Body of pancreas (tissue), 4 donors: Measurements from ENCODE around the gene NR6A1. TPM values are rescaled to one million over a fixed set of nuclear protein-coding genes. Genes with fewer than 3 reads are reported as not detected.

ENCODE experiments used
- ATAC-seq: fragments of 150-250 bp; one replicate; pipeline ENCODE4 v1.9.1; 2016
- DNase-seq, 4 donors: peaks; one replicate each; pipeline ENCODE4 v3.0.0-alpha.2; 2019
- H3K27ac ChIP-seq, 4 donors: fragments of 200-600 bp; sonication (generic); 1 replicate in 3 of 4; 2 replicates in 1 of 4; pipeline versions ENCODE4 v1.5.1 to v1.6.1; 2016 to 2019; ENCODE audit warnings: mild to moderate bottlenecking in 1 of 4, mixed read lengths in 1 of 4, moderate library complexity in 1 of 4
- H3K27me3 ChIP-seq, 2 donors: fragments of 200-600 bp; sonication (generic); one replicate each; pipeline ENCODE4 v1.6.0; 2016; ENCODE audit warnings: mild to moderate bottlenecking in 1 of 2
- H3K36me3 ChIP-seq, 2 donors: fragments of 200-600 bp; sonication (generic); replicated peaks in 1 of 2; 2 replicates each; pipeline ENCODE4 v1.5.1; 2016; ENCODE audit warnings: low read depth in 2 of 2; ENCODE audit not compliant: insufficient read depth in 1 of 2
- H3K4me1 ChIP-seq: fragments of 200-600 bp; sonication (generic); one replicate; pipeline ENCODE4 v1.6.0; 2016
- H3K4me3 ChIP-seq, 2 donors: fragments of 200-600 bp; sonication (generic); 1 replicate in 1 of 2; 2 replicates in 1 of 2; pipeline ENCODE4 v1.5.1; 2016 to 2019
- H3K9me3 ChIP-seq, 3 donors: fragments of 200-600 bp; sonication (generic); 1 replicate in 2 of 3; 2 replicates in 1 of 3; pipeline ENCODE4 v1.5.1; 2016
- CTCF ChIP-seq, 7 experiments: fragments of 450-650 bp in 4 of 7; fragments of 200-600 bp in 3 of 7; sonication (generic) in 3 of 7; IDR thresholded peaks; one replicate each; pipeline ENCODE4 v1.5.1; 2016 to 2019; ENCODE audit warnings: antibody characterized with exemption in 7 of 7
- POLR2A ChIP-seq, 3 donors: fragments of 450-650 bp; IDR thresholded peaks; one replicate each; pipeline ENCODE4 v1.6.1; 2016; ENCODE audit warnings: antibody characterized with exemption in 3 of 3, mild to moderate bottlenecking in 2 of 3
- WGBS, 2 donors: methylation state at CpG; one replicate each; pipeline ENCODE4 v1.1.5; 2017; 5-methylcytosine and 5-hydroxymethylcytosine counted together
- intact Hi-C: fragments of 100-400 bp; cut with DNase I; formaldehyde crosslinking; loops from one replicate; pipeline ENCODE4 v1.15.1; 2023
- total RNA-seq, 2 donors: library from RNA; depleted of rRNA; stranded (reverse); fragments of >200 nt; gene quantifications; one replicate each; pipeline ENCODE4 v1.1.0, GENCODE V29; 2016

Gene NR6A1
- total RNA-seq, 2 donors from 2014 or later = 3.3 to 3.9 TPM

DNA sequence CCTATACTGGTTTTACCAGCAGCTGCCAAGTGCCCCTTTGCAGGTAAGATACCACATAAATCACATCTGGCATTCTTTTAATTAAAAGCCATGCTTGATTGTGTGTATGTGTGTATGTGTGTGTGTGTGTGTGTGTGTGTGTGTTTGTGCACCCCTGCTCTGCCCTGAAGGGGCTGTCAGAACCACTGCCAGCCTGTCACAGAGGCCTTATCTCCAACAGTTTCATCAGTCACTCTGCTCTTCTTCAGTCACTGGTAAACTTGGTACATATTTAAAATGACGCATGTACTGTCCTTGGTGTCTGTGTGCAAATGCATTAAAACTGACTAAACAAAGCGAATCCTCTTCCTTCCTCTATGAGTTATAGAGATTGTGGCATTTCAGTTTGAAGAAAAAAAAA lies 244.9 kb downstream of the NR6A1 start:
- intact Hi-C loops = no loop called here
- 93 to 97% methylated on average over 2 of the region's 2 CpGs for WGBS, 2 donors
- Histone ChIP-seq H3K9me3 (no peaks in the 10 kb centered on the region), H3K4me1 (no peaks in the 10 kb centered on the region), H3K27me3 (no peaks in the 10 kb centered on the region), H3K27ac (no peak overlapping the region), H3K36me3 (no peaks in the 10 kb centered on the region), H3K4me3 (no peak overlapping the region)
- no peak for DNase-seq
- no peak for TF ChIP-seq POLR2A (IDR thresholded peaks at IDR 0.05)
- no peak for TF ChIP-seq CTCF (IDR thresholded peaks at IDR 0.05)
- ATAC-seq = no peak

GRCh38 chr9:124522121-124523098 lies 248.7 kb downstream of the NR6A1 start:
- no peak overlapping the region for H3K27ac ChIP-seq
- H3K36me3 ChIP-seq = no peaks in the 10 kb centered on the region
- no peaks in the 10 kb centered on the region for H3K27me3 ChIP-seq
- no peak overlapping the region for H3K4me3 ChIP-seq
- no peak for DNase-seq
- H3K4me1 ChIP-seq = no peaks in the 10 kb centered on the region
- ATAC-seq = no peak
- no peak for TF ChIP-seq CTCF (IDR thresholded peaks at IDR 0.05)
- TF ChIP-seq POLR2A (IDR thresholded peaks at IDR 0.05) = no peak
- no peaks in the 10 kb centered on the region for H3K9me3 ChIP-seq
- WGBS, 2 donors = 84 to 85% methylated on average over 7 of the region's 7 CpGs
- intact Hi-C loops = no loop called here

DNA sequence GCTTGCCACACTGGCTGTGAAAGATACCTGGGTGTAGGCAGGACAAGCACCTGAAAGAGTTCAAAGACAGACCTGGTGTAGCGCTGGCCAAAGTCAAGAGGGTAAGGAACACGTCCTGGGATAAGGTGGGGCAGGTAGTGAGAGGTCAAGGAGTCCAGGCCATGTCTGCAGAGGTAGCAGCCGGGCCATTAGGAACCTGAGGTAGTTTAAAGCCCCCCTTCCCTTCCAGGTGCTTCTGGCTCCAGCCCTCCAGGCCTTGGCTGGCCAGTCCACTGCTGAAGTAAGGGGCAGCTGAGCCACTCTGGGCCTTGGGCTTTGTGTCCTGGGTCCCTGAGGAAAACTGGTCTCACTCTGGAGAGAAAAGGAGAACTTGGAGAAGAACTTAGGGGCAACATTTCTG lies 250.0 kb downstream of the NR6A1 start:
- H3K4me3 ChIP-seq = no peak overlapping the region
- intact Hi-C loops = no loop called here
- H3K9me3 ChIP-seq = no peaks in the 10 kb centered on the region
- 94 to 96% methylated on average over 2 to 3 of the region's 3 CpGs for WGBS, 2 donors
- ATAC-seq = no peak
- no peaks in the 10 kb centered on the region for H3K27me3 ChIP-seq
- no peaks in the 10 kb centered on the region for H3K36me3 ChIP-seq
- TF ChIP-seq POLR2A (IDR thresholded peaks at IDR 0.05) = no peak
- TF ChIP-seq CTCF (IDR thresholded peaks at IDR 0.05) = no peak
- H3K4me1 ChIP-seq = no peaks in the 10 kb centered on the region
- DNase-seq = no peak
- peak overlapping the region in 1 of 4 donors; percentile 1 for H3K27ac ChIP-seq

GRCh38 chr9:124520206-124520596 lies 250.9 kb downstream of the NR6A1 start:
- ATAC-seq (no peak), DNase-seq (no peak)
- H3K36me3 ChIP-seq = no peaks in the 10 kb centered on the region
- peak overlapping the region in 1 of 4 donors; percentile 1 for H3K27ac ChIP-seq
- TF ChIP-seq POLR2A (IDR thresholded peaks at IDR 0.05) = no peak
- TF ChIP-seq CTCF (IDR thresholded peaks at IDR 0.05) = no peak
- no peaks in the 10 kb centered on the region for H3K9me3 ChIP-seq
- 60 to 66% methylated on average over 7 of the region's 7 CpGs for WGBS, 2 donors
- no peak overlapping the region for H3K4me3 ChIP-seq
- H3K4me1 ChIP-seq = no peaks in the 10 kb centered on the region
- intact Hi-C loops = no loop called here
- H3K27me3 ChIP-seq = no peaks in the 10 kb centered on the region
